Peyer's patch (tissue), 4 donors: ENCODE data around the gene MTCL1. TPM values are rescaled to one million over a fixed set of nuclear protein-coding genes. Genes with fewer than 3 reads are reported as not detected.

ENCODE experiments used
- DNase-seq, 3 donors: peaks; one replicate each; pipeline ENCODE4 v3.0.0-alpha.2; 2017 to 2019
- H3K27ac ChIP-seq, 4 donors: fragments of 200-600 bp; sonication (generic); one replicate each; pipeline ENCODE4 v1.5.1; 2016 to 2019
- H3K27me3 ChIP-seq, 2 donors: fragments of 200-600 bp; sonication (generic); one replicate each; pipeline ENCODE4 v1.5.1; 2019
- H3K36me3 ChIP-seq, 3 donors: fragments of 200-600 bp; sonication (generic); one replicate each; pipeline ENCODE4 v1.5.1; 2016 to 2019
- H3K4me1 ChIP-seq, 4 donors: fragments of 200-600 bp; sonication (generic); one replicate each; pipeline ENCODE4 v1.5.1; 2016 to 2019
- H3K4me3 ChIP-seq, 4 donors: fragments of 200-600 bp; sonication (generic); 1 replicate in 3 of 4; 2 replicates in 1 of 4; pipeline ENCODE4 v1.5.1; 2016 to 2019; ENCODE audit warnings: mild to moderate bottlenecking in 1 of 4
- H3K9me3 ChIP-seq, 4 donors: fragments of 200-600 bp; sonication (generic); one replicate each; pipeline ENCODE4 v1.5.1; 2016 to 2019; ENCODE audit warnings: mild to moderate bottlenecking in 1 of 4
- CTCF ChIP-seq, 6 experiments: fragments of 450-650 bp in 4 of 6; fragments of 200-600 bp in 2 of 6; sonication (generic) in 1 of 6; IDR thresholded peaks; one replicate each; pipeline ENCODE4 v1.5.1; 2017 to 2019; ENCODE audit warnings: antibody characterized with exemption in 6 of 6, mild to moderate bottlenecking in 3 of 6, moderate library complexity in 1 of 6
- POLR2A ChIP-seq, 2 donors: fragments of 450-650 bp; IDR thresholded peaks; one replicate each; pipeline ENCODE4 v1.5.1; 2017; ENCODE audit warnings: antibody characterized with exemption in 2 of 2, mild to moderate bottlenecking in 2 of 2, moderate library complexity in 2 of 2
- total RNA-seq, 4 donors: library from RNA; depleted of rRNA; stranded (reverse); fragments of >200 nt; gene quantifications; one replicate each; pipeline ENCODE4 v1.1.0, GENCODE V29; 2016

MTCL1 gene
- total RNA-seq, 4 donors from 2014 or later, result 4.2 to 27.2 (median 6.3) TPM

DNA sequence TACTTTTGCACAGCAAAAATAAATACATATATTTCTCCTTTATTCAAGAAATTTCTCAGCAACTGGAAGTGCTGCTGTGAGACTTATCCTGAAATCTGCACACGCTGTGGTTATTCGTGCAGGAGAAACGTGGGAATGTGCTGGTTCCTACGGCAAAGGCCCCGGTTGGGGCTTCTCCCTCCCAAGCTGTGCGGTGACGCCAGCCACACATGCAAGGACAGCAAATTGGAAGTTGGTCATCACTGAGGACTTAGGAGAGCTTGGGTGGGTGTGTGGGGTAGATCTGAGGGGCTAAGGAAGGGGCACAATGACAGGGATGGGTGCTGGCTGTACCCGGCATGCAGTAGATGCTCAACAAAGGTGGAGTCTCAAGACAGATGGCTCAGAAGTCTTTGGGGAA is 16.5 kb upstream of the MTCL1 start:
- Histone ChIP-seq H3K27me3 (no peaks in the 10 kb centered on the region), H3K36me3 (no peaks in the 10 kb centered on the region), H3K9me3 (no peaks in the 10 kb centered on the region), H3K4me3 (no peak overlapping the region), H3K4me1 (no peaks in the 10 kb centered on the region), H3K27ac (no peak overlapping the region)
- no peak for DNase-seq
- TF ChIP-seq CTCF (IDR thresholded peaks at IDR 0.05) (no peak), POLR2A (IDR thresholded peaks at IDR 0.05) (no peak)

DNA sequence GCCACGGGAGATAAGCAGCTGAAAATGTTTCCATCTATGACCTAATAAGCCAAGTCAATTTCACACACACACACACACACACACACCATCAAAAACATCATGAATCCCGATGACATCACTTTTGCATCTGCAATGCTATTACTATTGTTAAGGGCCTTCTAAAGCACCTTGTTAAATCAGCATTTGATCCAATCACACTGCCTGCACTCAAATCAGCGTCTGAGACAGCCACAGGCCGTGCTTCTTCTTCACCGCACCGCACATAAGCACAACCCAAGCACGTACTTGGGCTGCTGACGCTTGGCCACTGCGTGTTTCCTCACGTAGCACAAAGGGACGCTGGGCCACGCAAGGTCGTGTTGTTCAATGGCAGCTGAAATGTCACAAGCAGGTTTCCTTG is 15.8 kb upstream of the MTCL1 start:
- no peak overlapping the region for H3K4me3 ChIP-seq
- TF ChIP-seq POLR2A (IDR thresholded peaks at IDR 0.05) (no peak), CTCF (IDR thresholded peaks at IDR 0.05) (no peak)
- no peaks in the 10 kb centered on the region for H3K27me3 ChIP-seq
- no peaks in the 10 kb centered on the region for H3K4me1 ChIP-seq
- DNase-seq, result no peak
- no peak overlapping the region for H3K27ac ChIP-seq
- no peaks in the 10 kb centered on the region for H3K9me3 ChIP-seq
- no peaks in the 10 kb centered on the region for H3K36me3 ChIP-seq

GRCh38 chr18:8694891-8695290 is 10.5 kb upstream of the MTCL1 start:
- H3K36me3 ChIP-seq, result no peaks in the 10 kb centered on the region
- H3K27ac ChIP-seq, result no peak overlapping the region
- no peak overlapping the region for H3K4me3 ChIP-seq
- peaks cover 0 to 5% (median 0%) of the 10 kb centered on the region in 4 donors for H3K4me1 ChIP-seq
- TF ChIP-seq POLR2A (IDR thresholded peaks at IDR 0.05) (no peak), CTCF (IDR thresholded peaks at IDR 0.05) (no peak)
- H3K9me3 ChIP-seq, result no peaks in the 10 kb centered on the region
- H3K27me3 ChIP-seq, result no peaks in the 10 kb centered on the region
- DNase-seq, result no peak

- no peaks in the 10 kb centered on the region for H3K9me3 ChIP-seq
- no peak overlapping the region for H3K27ac ChIP-seq
- no peaks in the 10 kb centered on the region for H3K27me3 ChIP-seq
- TF ChIP-seq CTCF (IDR thresholded peaks at IDR 0.05) (no peak), POLR2A (IDR thresholded peaks at IDR 0.05) (no peak)
- H3K36me3 ChIP-seq, result no peaks in the 10 kb centered on the region
- peak in 1 of 3 donors; percentile 47 for DNase-seq
- H3K4me1 ChIP-seq, result peaks cover 0 to 5% (median 0%) of the 10 kb centered on the region in 4 donors
- H3K4me3 ChIP-seq, result no peak overlapping the region
Observed at GRCh38 chr18:8695932-8696517, 9.3 kb upstream of the MTCL1 start.

DNA sequence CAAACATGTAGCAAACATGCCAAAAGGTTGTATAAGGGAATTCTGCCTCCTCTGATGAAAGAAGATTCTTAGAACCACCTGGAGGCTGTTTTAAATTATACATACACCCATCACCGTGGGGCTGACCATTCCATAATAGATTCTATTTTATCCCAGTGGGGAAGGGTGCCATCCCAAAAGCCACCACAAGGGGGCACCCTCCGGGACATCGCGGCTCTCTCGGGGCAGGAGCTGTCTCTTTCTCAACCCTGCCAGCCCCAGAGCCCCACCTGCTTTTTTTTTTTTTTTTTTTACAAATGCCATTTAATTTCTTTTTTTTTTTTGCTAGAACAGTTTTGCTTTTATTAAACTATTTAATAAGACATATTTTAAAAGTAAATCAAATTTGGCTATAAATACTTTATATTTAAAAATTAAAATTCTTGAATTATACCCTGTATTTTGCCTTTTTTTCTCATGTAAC is 8.6 kb upstream of the MTCL1 start:
- H3K27ac ChIP-seq, result no peak overlapping the region
- peak; percentile 71 to 91 (median 86) for DNase-seq
- TF ChIP-seq POLR2A (IDR thresholded peaks at IDR 0.05) (no peak), CTCF (IDR thresholded peaks at IDR 0.05) (peak; percentile 78 to 93 (median 84))
- H3K36me3 ChIP-seq, result no peaks in the 10 kb centered on the region
- H3K4me1 ChIP-seq, result peaks cover 0 to 5% (median 0%) of the 10 kb centered on the region in 4 donors
- H3K4me3 ChIP-seq, result no peak overlapping the region
- no peaks in the 10 kb centered on the region for H3K9me3 ChIP-seq
- no peaks in the 10 kb centered on the region for H3K27me3 ChIP-seq
